Gastrocnemius medialis (tissue), 4 donors: Measurements from ENCODE around the gene MYH2. TPM values are rescaled to one million over a fixed set of nuclear protein-coding genes. Genes with fewer than 3 reads are reported as not detected.

Experiments
- ATAC-seq, 2 donors: fragments of 150-250 bp; one replicate each; pipeline ENCODE4 v1.9.1; 2016
- DNase-seq, 2 donors: peaks; one replicate each; pipeline ENCODE4 v3.0.0-alpha.2; 2019
- H3K27ac ChIP-seq, 4 donors: fragments of 200-600 bp; sonication (generic); 1 replicate in 1 of 4; 2 replicates in 3 of 4; pipeline ENCODE4 v1.5.1; 2016 to 2018; ENCODE audit warnings: mild to moderate bottlenecking in 2 of 4, moderate library complexity in 1 of 4
- H3K27me3 ChIP-seq, 3 donors: fragments of 200-600 bp; sonication (generic) in 2 of 3; 1 replicate in 1 of 3; 2 replicates in 2 of 3; pipeline versions ENCODE4 v1.5.1 to v1.6.0; 2016 to 2019; ENCODE audit warnings: mild to moderate bottlenecking in 1 of 3, moderate library complexity in 1 of 3
- H3K36me3 ChIP-seq, 2 donors: fragments of 200-600 bp; sonication (generic) in 1 of 2; one replicate each; pipeline ENCODE4 v1.5.1; 2017 to 2018
- H3K4me1 ChIP-seq, 2 donors: fragments of 200-600 bp; sonication (generic) in 1 of 2; one replicate each; pipeline ENCODE4 v1.5.1; 2016 to 2017; ENCODE audit warnings: mild to moderate bottlenecking in 2 of 2
- H3K4me3 ChIP-seq, 4 donors: fragments of 200-600 bp; sonication (generic) in 3 of 4; 1 replicate in 1 of 4; 2 replicates in 3 of 4; pipeline ENCODE4 v1.5.1; 2016 to 2019; ENCODE audit warnings: mild to moderate bottlenecking in 2 of 4
- H3K9me3 ChIP-seq, 3 donors: fragments of 200-600 bp; sonication (generic) in 2 of 3; 1 replicate in 1 of 3; 2 replicates in 2 of 3; pipeline ENCODE4 v1.5.1; 2016 to 2019
- CTCF ChIP-seq, 5 experiments: fragments of 450-650 bp in 3 of 5; fragments of 200-600 bp in 2 of 5; sonication (generic) in 2 of 5; IDR thresholded peaks in 4 of 5; conservative IDR thresholded peaks in 1 of 5; 1 replicate in 4 of 5; 2 replicates in 1 of 5; pipeline ENCODE4 v1.5.1; 2016 to 2019; ENCODE audit warnings: antibody characterized with exemption in 5 of 5, mild to moderate bottlenecking in 3 of 5, moderate library complexity in 3 of 5
- POLR2A ChIP-seq, 2 donors: fragments of 450-650 bp; IDR thresholded peaks; one replicate each; pipeline ENCODE4 v1.6.1; 2017; ENCODE audit warnings: antibody characterized with exemption in 2 of 2, mild to moderate bottlenecking in 2 of 2, moderate library complexity in 2 of 2
- in situ Hi-C, 4 donors: fragments of 200-750 bp; cut with MboI; loops; one replicate each; pipeline versions ENCODE4 v1.15.0 to v1.8.0; 2017; ENCODE audit warnings: low sequenced_read_pairs in 4 of 4
- intact Hi-C: fragments of 100-400 bp; cut with DNase I; formaldehyde crosslinking; loops from one replicate; pipeline ENCODE4 v1.15.1; 2023; ENCODE audit warnings: low total_unique reads
- total RNA-seq, 4 donors: library from RNA; depleted of rRNA; stranded (reverse); fragments of >200 nt; gene quantifications; one replicate each; pipeline versions ENCODE4 v1.1.0 to v1.2.3, GENCODE V29; 2016

The MYH2 gene
- total RNA-seq, 4 donors from 2014 or later, result 77.8 to 4,245 (median 724) TPM

- H3K4me3 ChIP-seq, result no peak overlapping the region
- in situ Hi-C loops (no loop called here), intact Hi-C loops (no loop called here)
- H3K27me3 ChIP-seq, result no peaks in the 10 kb centered on the region
- TF ChIP-seq CTCF (IDR thresholded peaks at IDR 0.05 in 4 of 5, conservative IDR thresholded peaks at IDR 0.05 in 1 of 5), result no peak
- no peak for TF ChIP-seq POLR2A (IDR thresholded peaks at IDR 0.05)
- DNase-seq (peak in 1 of 2 donors; percentile 39), ATAC-seq (peak; percentile 72 to 85)
- H3K9me3 ChIP-seq, result no peaks in the 10 kb centered on the region
- H3K36me3 ChIP-seq, result no peaks in the 10 kb centered on the region
- peak overlapping the region; percentile 47 to 80 (median 58) for H3K27ac ChIP-seq
- H3K4me1 ChIP-seq, result no peaks in the 10 kb centered on the region
Observed at GRCh38 chr17:10583834-10584233, 34.4 kb upstream of the MYH2 start.

- in situ Hi-C loops, result no loop called here
- no peaks in the 10 kb centered on the region for H3K27me3 ChIP-seq
- H3K27ac ChIP-seq, result peak overlapping the region; percentile 40 to 80 (median 50)
- peak in 1 of 2 donors; percentile 41 for DNase-seq
- H3K4me3 ChIP-seq, result no peak overlapping the region
- TF ChIP-seq POLR2A (IDR thresholded peaks at IDR 0.05) (no peak), CTCF (IDR thresholded peaks at IDR 0.05 in 4 of 5, conservative IDR thresholded peaks at IDR 0.05 in 1 of 5) (no peak)
- no peaks in the 10 kb centered on the region for H3K9me3 ChIP-seq
- ATAC-seq, result peak; percentile 58 to 78
- no peaks in the 10 kb centered on the region for H3K36me3 ChIP-seq
- intact Hi-C loops, result no loop called here
- no peaks in the 10 kb centered on the region for H3K4me1 ChIP-seq
Observed at GRCh38 chr17:10579270-10579669, 29.8 kb upstream of the MYH2 start.

- Histone ChIP-seq H3K4me3 (no peak overlapping the region), H3K9me3 (no peaks in the 10 kb centered on the region), H3K36me3 (no peaks in the 10 kb centered on the region), H3K4me1 (no peaks in the 10 kb centered on the region), H3K27me3 (no peaks in the 10 kb centered on the region), H3K27ac (peak overlapping the region in 1 of 4 donors; percentile 33)
- DNase-seq (no peak), ATAC-seq (peak in 1 of 2 donors; percentile 79)
- intact Hi-C loops (no loop called here), in situ Hi-C loops (no loop called here)
- TF ChIP-seq CTCF (IDR thresholded peaks at IDR 0.05 in 4 of 5, conservative IDR thresholded peaks at IDR 0.05 in 1 of 5) (no peak), POLR2A (IDR thresholded peaks at IDR 0.05) (no peak)
Observed at GRCh38 chr17:10574324-10574723, 24.9 kb upstream of the MYH2 start.

GRCh38 chr17:10563991-10564660 lies 14.7 kb upstream of the MYH2 start:
- peak; percentile 96 to 97 for ATAC-seq

More at GRCh38 chr17:10563991-10564660, 14.7 kb upstream of the MYH2 start:
- no peaks in the 10 kb centered on the region for H3K27me3 ChIP-seq
- H3K9me3 ChIP-seq, result no peaks in the 10 kb centered on the region
- H3K4me3 ChIP-seq, result no peak overlapping the region
- H3K4me1 ChIP-seq, result no peaks in the 10 kb centered on the region
- peak; percentile 17 to 62 for DNase-seq
- H3K36me3 ChIP-seq, result no peaks in the 10 kb centered on the region
- in situ Hi-C loops, result no loop called here
- peak overlapping the region; percentile 30 to 77 (median 54) for H3K27ac ChIP-seq
- intact Hi-C loops, result no loop called here
- TF ChIP-seq POLR2A (IDR thresholded peaks at IDR 0.05), result no peak
- TF ChIP-seq CTCF (IDR thresholded peaks at IDR 0.05 in 4 of 5, conservative IDR thresholded peaks at IDR 0.05 in 1 of 5), result no peak
